Astrocyte (in vitro differentiated cells and primary cell): Measurements from ENCODE around the gene TNIP1. TPM values are rescaled to one million over a fixed set of nuclear protein-coding genes. Genes with fewer than 3 reads are reported as not detected.

Experiments used
- DNase-seq: peaks from one replicate; pipeline ENCODE4 v3.0.0-alpha.2; 2010; ENCODE audit warnings: low read depth
- FAIRE-seq: peaks from 2 replicates; lab custom pipeline; 2011; peaks lifted over from hg19 to GRCh38; lab: Jason Lieb, UNC
- H2AFZ ChIP-seq: 2 replicates; pipeline ENCODE4 v1.6.0; 2012; ENCODE audit warnings: low read depth, low read length, inconsistent platforms
- H3K27ac ChIP-seq: 2 replicates; pipeline ENCODE4 v1.5.1; 2011; ENCODE audit warnings: low read depth, low read length, inconsistent platforms
- H3K27me3 ChIP-seq: 2 replicates; pipeline ENCODE4 v1.6.0; 2011; ENCODE audit warnings: low read length, inconsistent platforms; ENCODE audit not compliant: insufficient read depth
- H3K36me3 ChIP-seq: 2 replicates; pipeline ENCODE4 v1.5.1; 2011; ENCODE audit warnings: low read length, inconsistent platforms; ENCODE audit not compliant: insufficient read depth
- H3K4me1 ChIP-seq: 2 replicates; pipeline ENCODE4 v1.5.1; 2011; ENCODE audit warnings: low read length, inconsistent platforms; ENCODE audit not compliant: insufficient read depth
- H3K4me2 ChIP-seq: 2 replicates; pipeline ENCODE4 v1.6.0; 2012; ENCODE audit warnings: low read length, inconsistent platforms
- H3K4me3 ChIP-seq: 2 replicates; pipeline ENCODE4 v1.5.1; 2011; ENCODE audit warnings: low read depth, mild to moderate bottlenecking, low read length, inconsistent platforms; ENCODE audit not compliant: insufficient read depth
- H3K79me2 ChIP-seq: 2 replicates; pipeline ENCODE4 v1.6.0; 2012; ENCODE audit warnings: mild to moderate bottlenecking, low read length, inconsistent platforms; ENCODE audit not compliant: insufficient read depth
- H3K9ac ChIP-seq: 2 replicates; pipeline ENCODE4 v1.6.0; 2012; ENCODE audit warnings: mild to moderate bottlenecking, low read length, inconsistent platforms
- H3K9me3 ChIP-seq: 2 replicates; pipeline ENCODE4 v1.5.1; 2012; ENCODE audit warnings: low read depth, mild to moderate bottlenecking, low read length, inconsistent platforms; ENCODE audit not compliant: insufficient read depth
- H4K20me1 ChIP-seq: 2 replicates; pipeline ENCODE4 v1.6.0; 2012; ENCODE audit warnings: low read length, inconsistent platforms; ENCODE audit not compliant: insufficient read depth
- H3K27ac Mint-ChIP-seq: one replicate; pipeline ENCODE4 v1.8.0; 2021; ENCODE audit warnings: mild to moderate bottlenecking, mixed read lengths; ENCODE audit not compliant: unreplicated experiment
- H3K27me3 Mint-ChIP-seq: one replicate; pipeline ENCODE4 v1.8.0; 2021; ENCODE audit warnings: low read depth, mixed read lengths; ENCODE audit not compliant: unreplicated experiment
- H3K36me3 Mint-ChIP-seq: one replicate; pipeline ENCODE4 v1.8.0; 2021; ENCODE audit warnings: low read depth, mixed read lengths; ENCODE audit not compliant: unreplicated experiment
- H3K4me1 Mint-ChIP-seq: one replicate; pipeline ENCODE4 v1.8.0; 2021; ENCODE audit warnings: low read depth, mixed read lengths; ENCODE audit not compliant: unreplicated experiment
- H3K4me3 Mint-ChIP-seq: one replicate; pipeline ENCODE4 v1.8.0; 2021; ENCODE audit warnings: mild to moderate bottlenecking, moderate library complexity, mixed read lengths; ENCODE audit not compliant: unreplicated experiment
- H3K9me3 Mint-ChIP-seq: one replicate; pipeline ENCODE4 v1.8.0; 2021; ENCODE audit warnings: mild to moderate bottlenecking, mixed read lengths; ENCODE audit not compliant: unreplicated experiment
- EZH2 ChIP-seq: IDR thresholded peaks from 2 replicates; pipeline ENCODE4 v1.6.1; 2012; ENCODE audit warnings: mild to moderate bottlenecking, low read length, inconsistent platforms; ENCODE audit not compliant: insufficient read depth
- total RNA-seq: library from RNA; stranded (reverse); gene quantifications from 2 replicates; pipeline ENCODE4 v1.2.1, GENCODE V29; 2021
- TF ChIP-seq, protein P1 (sequence below): IDR thresholded peaks from 2 replicates; pipeline ENCODE4 v1.5.1; 2011; ENCODE audit warnings: low read depth, mild to moderate bottlenecking, inconsistent platforms, low read length, moderate library complexity; ENCODE audit not compliant: insufficient read depth

The TNIP1 gene
- total RNA-seq, 1 donor from 2014 or later, result 119 TPM

DNA sequence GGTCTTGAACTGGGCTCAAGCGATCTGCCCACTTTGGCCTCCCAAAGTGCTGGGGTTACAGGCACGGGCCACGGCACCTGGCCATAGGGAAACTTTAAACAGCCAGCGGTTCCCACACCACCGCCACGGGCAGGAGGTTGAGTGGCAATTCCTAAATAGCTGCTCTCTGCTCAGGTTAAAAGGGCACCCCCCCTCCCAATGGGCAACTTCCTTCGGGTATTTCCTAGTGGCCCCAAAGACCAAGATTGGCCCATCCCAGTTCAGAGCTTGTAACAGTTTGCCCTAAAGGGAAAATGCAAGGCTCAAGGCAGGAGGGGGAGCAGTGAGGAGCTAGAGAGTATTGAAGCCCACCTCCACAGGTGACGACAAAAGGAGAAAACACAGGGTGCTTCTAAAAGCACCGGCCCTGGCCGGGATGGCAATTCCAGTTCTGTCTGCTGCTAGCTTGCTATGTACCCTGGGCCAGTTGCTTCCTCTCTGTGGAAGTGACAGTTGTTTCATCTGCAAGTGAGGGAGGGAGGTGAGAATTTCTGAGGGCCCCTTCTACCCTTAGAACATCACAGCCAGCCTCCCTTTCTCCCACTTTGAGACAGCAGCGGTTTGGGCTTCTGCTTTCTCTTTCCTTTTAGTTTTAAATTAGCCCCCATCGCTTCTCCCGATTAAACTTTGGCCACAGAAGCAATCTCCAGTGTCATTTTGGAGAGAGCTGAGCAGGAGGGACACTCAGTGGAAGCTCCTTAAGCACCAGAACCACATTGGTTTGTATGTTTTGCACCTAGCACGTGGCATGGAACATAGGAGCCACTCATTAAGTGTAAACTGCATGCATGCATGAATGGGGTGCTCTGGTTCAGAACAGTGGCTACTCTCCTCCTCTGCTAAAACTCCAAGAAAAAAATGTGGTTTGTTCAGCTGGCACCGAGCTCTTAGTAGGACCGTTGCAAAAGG lies 17.3 kb upstream of the TNIP1 start:
- Mint-ChIP-seq H3K36me3 (peaks cover 21% of the 10 kb centered on the region), H3K4me1 (peaks cover 37% of the 10 kb centered on the region)

DNA sequence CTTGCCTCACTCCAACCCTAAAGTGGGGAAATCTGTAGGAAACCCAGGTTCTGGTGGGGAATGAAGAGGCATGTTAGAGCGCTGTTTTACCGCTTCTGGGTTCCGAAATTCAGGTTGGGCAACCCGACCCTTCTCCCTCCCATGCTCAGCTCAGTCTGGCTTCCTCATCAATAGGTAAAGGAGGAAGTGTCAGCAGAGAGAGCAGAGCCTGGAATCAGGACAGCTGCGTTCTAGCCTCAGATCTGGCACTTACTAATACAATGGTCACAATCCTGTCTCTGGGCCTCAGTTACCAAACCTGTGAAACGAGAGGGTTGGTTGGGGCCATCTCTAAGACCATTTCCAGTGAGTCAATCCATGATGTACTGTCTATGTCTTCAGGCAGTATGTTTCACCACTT lies 16.2 kb upstream of the TNIP1 start:
- Histone ChIP-seq H3K4me2 (no peak overlapping the region), H3K36me3 (peaks cover 8% of the 10 kb centered on the region), H3K9me3 (no peaks in the 10 kb centered on the region), H3K4me3 (no peak overlapping the region), H3K4me1 (peaks cover 35% of the 10 kb centered on the region), H3K9ac (no peak overlapping the region), H4K20me1 (peaks cover 5% of the 10 kb centered on the region), H2AFZ (no peak overlapping the region), H3K27me3 (no peaks in the 10 kb centered on the region), H3K79me2 (no peaks in the 10 kb centered on the region), H3K27ac (no peak overlapping the region)
- Mint-ChIP-seq H3K9me3 (no peaks in the 10 kb centered on the region), H3K27me3 (no peaks in the 10 kb centered on the region), H3K27ac (no peak overlapping the region), H3K36me3 (peaks cover 21% of the 10 kb centered on the region), H3K4me3 (no peak overlapping the region), H3K4me1 (peaks cover 44% of the 10 kb centered on the region)
- TF ChIP-seq, protein P1, sequence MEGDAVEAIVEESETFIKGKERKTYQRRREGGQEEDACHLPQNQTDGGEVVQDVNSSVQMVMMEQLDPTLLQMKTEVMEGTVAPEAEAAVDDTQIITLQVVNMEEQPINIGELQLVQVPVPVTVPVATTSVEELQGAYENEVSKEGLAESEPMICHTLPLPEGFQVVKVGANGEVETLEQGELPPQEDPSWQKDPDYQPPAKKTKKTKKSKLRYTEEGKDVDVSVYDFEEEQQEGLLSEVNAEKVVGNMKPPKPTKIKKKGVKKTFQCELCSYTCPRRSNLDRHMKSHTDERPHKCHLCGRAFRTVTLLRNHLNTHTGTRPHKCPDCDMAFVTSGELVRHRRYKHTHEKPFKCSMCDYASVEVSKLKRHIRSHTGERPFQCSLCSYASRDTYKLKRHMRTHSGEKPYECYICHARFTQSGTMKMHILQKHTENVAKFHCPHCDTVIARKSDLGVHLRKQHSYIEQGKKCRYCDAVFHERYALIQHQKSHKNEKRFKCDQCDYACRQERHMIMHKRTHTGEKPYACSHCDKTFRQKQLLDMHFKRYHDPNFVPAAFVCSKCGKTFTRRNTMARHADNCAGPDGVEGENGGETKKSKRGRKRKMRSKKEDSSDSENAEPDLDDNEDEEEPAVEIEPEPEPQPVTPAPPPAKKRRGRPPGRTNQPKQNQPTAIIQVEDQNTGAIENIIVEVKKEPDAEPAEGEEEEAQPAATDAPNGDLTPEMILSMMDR, result no peak
- TF ChIP-seq EZH2, result no peak
- DNase-seq (no peak), FAIRE-seq (no peak)

More for the DNA sequence above, 17.3 kb upstream of the TNIP1 start:
- peaks cover 28% of the 10 kb centered on the region for H3K4me1 ChIP-seq
- Mint-ChIP-seq H3K9me3 (no peaks in the 10 kb centered on the region), H3K27ac (no peak overlapping the region), H3K4me3 (no peak overlapping the region), H3K27me3 (no peaks in the 10 kb centered on the region)
- no peak for DNase-seq
- no peak for TF ChIP-seq EZH2
- TF ChIP-seq, protein P1, result no peak
- no peak for FAIRE-seq
- no peaks in the 10 kb centered on the region for H3K79me2 ChIP-seq
- H3K4me3 ChIP-seq, result no peak overlapping the region
- H4K20me1 ChIP-seq, result peaks cover 5% of the 10 kb centered on the region
- no peak overlapping the region for H3K9ac ChIP-seq
- H3K9me3 ChIP-seq, result no peaks in the 10 kb centered on the region
- H3K27ac ChIP-seq, result no peak overlapping the region
- H3K36me3 ChIP-seq, result peaks cover 14% of the 10 kb centered on the region
- H3K4me2 ChIP-seq, result no peak overlapping the region
- no peak overlapping the region for H2AFZ ChIP-seq
- no peaks in the 10 kb centered on the region for H3K27me3 ChIP-seq

DNA sequence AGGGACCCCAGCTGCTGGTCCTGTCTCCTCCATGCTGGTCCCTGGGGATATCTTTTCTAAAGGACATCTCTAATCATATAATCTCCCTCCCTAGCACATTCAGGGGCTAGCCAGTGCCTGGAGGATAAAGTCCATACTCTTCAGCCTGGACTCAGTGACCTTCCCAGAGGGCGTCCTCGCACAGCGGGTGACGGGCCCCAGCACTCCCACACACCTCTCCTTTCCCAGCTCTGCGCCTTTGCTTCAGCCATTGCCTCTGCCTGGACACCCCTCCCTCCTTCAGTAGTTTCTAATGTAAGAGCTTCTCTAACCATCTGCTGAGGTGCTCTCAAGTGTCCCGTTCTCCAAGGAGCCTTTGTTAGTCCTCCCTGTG lies 15.2 kb upstream of the TNIP1 start:
- no peak overlapping the region for H3K9ac ChIP-seq

More for the DNA sequence above, 15.2 kb upstream of the TNIP1 start:
- H3K4me3 ChIP-seq, result no peak overlapping the region
- no peak overlapping the region for H2AFZ ChIP-seq
- DNase-seq (no peak), FAIRE-seq (no peak)
- peaks cover 16% of the 10 kb centered on the region for H3K36me3 Mint-ChIP-seq
- no peaks in the 10 kb centered on the region for H3K9me3 Mint-ChIP-seq
- H3K4me1 ChIP-seq, result peaks cover 35% of the 10 kb centered on the region
- peaks cover 44% of the 10 kb centered on the region for H3K4me1 Mint-ChIP-seq
- no peaks in the 10 kb centered on the region for H3K27me3 Mint-ChIP-seq
- H4K20me1 ChIP-seq, result no peaks in the 10 kb centered on the region
- no peak overlapping the region for H3K27ac ChIP-seq
- no peaks in the 10 kb centered on the region for H3K79me2 ChIP-seq
- no peaks in the 10 kb centered on the region for H3K9me3 ChIP-seq
- no peak overlapping the region for H3K4me2 ChIP-seq
- H3K36me3 ChIP-seq, result no peaks in the 10 kb centered on the region
- TF ChIP-seq, protein P1, result no peak
- no peak for TF ChIP-seq EZH2
- no peak overlapping the region for H3K4me3 Mint-ChIP-seq
- peak overlapping the region; percentile 72 for H3K27ac Mint-ChIP-seq
- no peaks in the 10 kb centered on the region for H3K27me3 ChIP-seq
